Hepatocyte (in vitro differentiated cells): ENCODE results near the gene RPS14.

ENCODE experiments used
- EZH2 ChIP-seq: fragments of 200-600 bp; sonication (generic); IDR thresholded peaks from 2 replicates; pipeline ENCODE4 v1.6.1; 2016; ENCODE audit warnings: antibody characterized with exemption, mild to moderate bottlenecking, borderline replicate concordance
- EZH2phosphoT487 ChIP-seq: fragments of 200-600 bp; sonication (generic); IDR thresholded peaks from one replicate; pipeline ENCODE4 v1.6.1; 2018; ENCODE audit warnings: antibody characterized with exemption, mild to moderate bottlenecking, low read depth, moderate library complexity; ENCODE audit not compliant: unreplicated experiment, severe bottlenecking
- TF ChIP-seq, protein P1 (sequence below): fragments of 200-600 bp; sonication (generic); IDR thresholded peaks from 2 replicates; pipeline ENCODE4 v1.5.1; 2016; ENCODE audit warnings: antibody characterized with exemption, mild to moderate bottlenecking; ENCODE audit not compliant: poor library complexity

DNA sequence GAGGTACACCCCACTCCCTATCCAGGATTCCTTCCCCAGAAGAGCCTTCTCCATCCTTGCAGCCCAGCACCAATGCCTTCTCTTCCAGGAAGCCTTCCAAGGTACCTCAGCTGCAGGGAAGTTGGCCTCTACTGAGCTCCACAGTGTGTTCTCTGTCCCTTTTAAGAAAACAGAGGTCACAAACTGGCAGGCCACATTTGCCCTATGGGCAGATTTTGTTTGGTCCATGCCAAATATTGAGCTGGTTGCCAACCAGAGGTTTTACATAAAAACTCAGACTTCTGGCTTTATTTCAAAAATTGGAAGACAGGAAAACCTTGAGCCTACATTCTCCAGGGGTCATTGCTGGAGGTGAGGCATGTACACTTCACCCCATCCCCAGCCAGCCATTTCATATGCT is 49.4 kb upstream of the RPS14 start:
- TF ChIP-seq, protein P1, sequence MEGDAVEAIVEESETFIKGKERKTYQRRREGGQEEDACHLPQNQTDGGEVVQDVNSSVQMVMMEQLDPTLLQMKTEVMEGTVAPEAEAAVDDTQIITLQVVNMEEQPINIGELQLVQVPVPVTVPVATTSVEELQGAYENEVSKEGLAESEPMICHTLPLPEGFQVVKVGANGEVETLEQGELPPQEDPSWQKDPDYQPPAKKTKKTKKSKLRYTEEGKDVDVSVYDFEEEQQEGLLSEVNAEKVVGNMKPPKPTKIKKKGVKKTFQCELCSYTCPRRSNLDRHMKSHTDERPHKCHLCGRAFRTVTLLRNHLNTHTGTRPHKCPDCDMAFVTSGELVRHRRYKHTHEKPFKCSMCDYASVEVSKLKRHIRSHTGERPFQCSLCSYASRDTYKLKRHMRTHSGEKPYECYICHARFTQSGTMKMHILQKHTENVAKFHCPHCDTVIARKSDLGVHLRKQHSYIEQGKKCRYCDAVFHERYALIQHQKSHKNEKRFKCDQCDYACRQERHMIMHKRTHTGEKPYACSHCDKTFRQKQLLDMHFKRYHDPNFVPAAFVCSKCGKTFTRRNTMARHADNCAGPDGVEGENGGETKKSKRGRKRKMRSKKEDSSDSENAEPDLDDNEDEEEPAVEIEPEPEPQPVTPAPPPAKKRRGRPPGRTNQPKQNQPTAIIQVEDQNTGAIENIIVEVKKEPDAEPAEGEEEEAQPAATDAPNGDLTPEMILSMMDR = no peak
- no peak for TF ChIP-seq EZH2
- no peak for TF ChIP-seq EZH2phosphoT487
